ENCODE measurements around the gene CFDP1. TPM values are rescaled to one million over a fixed set of nuclear protein-coding genes. Genes with fewer than 3 reads are reported as not detected.
A peak's percentile ranks its signal among the peaks of the same experiment; 100 is the strongest.

CFDP1 gene
- total RNA-seq, result 10 to 100 TPM; 35.8 to 36.8 TPM

- no peaks in the 10 kb centered on the region for H3K27me3 Mint-ChIP-seq
- peak within 1 kb of the TSS; percentile 84 for H3K4me3 Mint-ChIP-seq
- peak; percentile 95 for DNase-seq
- H3K27ac Mint-ChIP-seq, result peak within 1 kb of the TSS; percentile 83
- peaks cover 26% of the 10 kb centered on the region for H3K4me1 Mint-ChIP-seq
- H3K9me3 Mint-ChIP-seq, result no peaks in the 10 kb centered on the region
- peaks cover 15% of the 10 kb centered on the region for H3K36me3 Mint-ChIP-seq
Observed at GRCh38 chr16:75432828-75433731, at the start of gene CFDP1. Gene CFDP1, minus strand, starts transcription at chr16:75433503. Its CDS starts 151 bp downstream, at chr16:75433352.

- Mint-ChIP-seq H3K36me3 (no peaks in the 10 kb centered on the region), H3K27me3 (peaks cover 13% of the 10 kb centered on the region), H3K4me3 (no peak overlapping the region), H3K9me3 (no peaks in the 10 kb centered on the region), H3K4me1 (no peaks in the 10 kb centered on the region), H3K27ac (no peak overlapping the region)
- DNase-seq, result no peak
Observed at GRCh38 chr16:75482434-75483205, 49.3 kb upstream of the CFDP1 start.

GRCh38 chr16:75481475-75481874, 48.2 kb upstream of the CFDP1 start:
- Mint-ChIP-seq H3K4me3 (no peak overlapping the region), H3K36me3 (no peaks in the 10 kb centered on the region), H3K27me3 (peaks cover 13% of the 10 kb centered on the region), H3K4me1 (no peaks in the 10 kb centered on the region), H3K9me3 (no peaks in the 10 kb centered on the region), H3K27ac (no peak overlapping the region)
- DNase-seq, result no peak

- Mint-ChIP-seq H3K9me3 (no peaks in the 10 kb centered on the region), H3K4me3 (no peak overlapping the region), H3K36me3 (no peaks in the 10 kb centered on the region), H3K27me3 (peaks cover 9% of the 10 kb centered on the region), H3K27ac (no peak overlapping the region), H3K4me1 (no peaks in the 10 kb centered on the region)
- DNase-seq, result no peak
Observed at GRCh38 chr16:75479421-75479990, 46.2 kb upstream of the CFDP1 start.

GRCh38 chr16:75478480-75479345, 45.4 kb upstream of the CFDP1 start:
- Mint-ChIP-seq H3K9me3 (no peaks in the 10 kb centered on the region), H3K4me3 (no peak overlapping the region), H3K27me3 (peaks cover 9% of the 10 kb centered on the region)

GRCh38 chr16:75477680-75478473, 44.6 kb upstream of the CFDP1 start:
- peaks cover 9% of the 10 kb centered on the region for H3K27me3 Mint-ChIP-seq
- no peak overlapping the region for H3K4me3 Mint-ChIP-seq
- H3K36me3 Mint-ChIP-seq, result no peaks in the 10 kb centered on the region
- no peak overlapping the region for H3K27ac Mint-ChIP-seq
- no peaks in the 10 kb centered on the region for H3K4me1 Mint-ChIP-seq
- H3K9me3 Mint-ChIP-seq, result no peaks in the 10 kb centered on the region
- no peak for DNase-seq

More at GRCh38 chr16:75478480-75479345, 45.4 kb upstream of the CFDP1 start:
- no peaks in the 10 kb centered on the region for H3K36me3 Mint-ChIP-seq
- no peak overlapping the region for H3K27ac Mint-ChIP-seq
- no peaks in the 10 kb centered on the region for H3K4me1 Mint-ChIP-seq
- DNase-seq, result no peak

- no peaks in the 10 kb centered on the region for H3K36me3 Mint-ChIP-seq
- peaks cover 9% of the 10 kb centered on the region for H3K27me3 Mint-ChIP-seq
- no peak overlapping the region for H3K4me3 Mint-ChIP-seq
- no peak overlapping the region for H3K27ac Mint-ChIP-seq
- no peak for DNase-seq
- H3K4me1 Mint-ChIP-seq, result peaks cover 1% of the 10 kb centered on the region
- no peaks in the 10 kb centered on the region for H3K9me3 Mint-ChIP-seq
Observed at GRCh38 chr16:75476817-75477216, 43.5 kb upstream of the CFDP1 start.

- Mint-ChIP-seq H3K4me3 (no peak overlapping the region), H3K4me1 (peaks cover 4% of the 10 kb centered on the region), H3K9me3 (no peaks in the 10 kb centered on the region)
Observed at GRCh38 chr16:75475420-75475847, 42.1 kb upstream of the CFDP1 start.

GRCh38 chr16:75472908-75473877, 39.9 kb upstream of the CFDP1 start:
- Mint-ChIP-seq H3K27me3 (peaks cover 3% of the 10 kb centered on the region), H3K27ac (no peak overlapping the region), H3K36me3 (no peaks in the 10 kb centered on the region), H3K4me3 (no peak overlapping the region), H3K9me3 (no peaks in the 10 kb centered on the region), H3K4me1 (peaks cover 4% of the 10 kb centered on the region)
- DNase-seq, result no peak

More at GRCh38 chr16:75475420-75475847, 42.1 kb upstream of the CFDP1 start:
- H3K36me3 Mint-ChIP-seq, result no peaks in the 10 kb centered on the region
- H3K27ac Mint-ChIP-seq, result no peak overlapping the region
- H3K27me3 Mint-ChIP-seq, result peaks cover 9% of the 10 kb centered on the region
- no peak for DNase-seq

GRCh38 chr16:75471723-75472633, 38.7 kb upstream of the CFDP1 start:
- Mint-ChIP-seq H3K9me3 (no peaks in the 10 kb centered on the region), H3K4me3 (no peak overlapping the region), H3K27ac (no peak overlapping the region), H3K36me3 (no peaks in the 10 kb centered on the region), H3K4me1 (peaks cover 4% of the 10 kb centered on the region), H3K27me3 (no peaks in the 10 kb centered on the region)
- no peak for DNase-seq

GRCh38 chr16:75466760-75467159, 33.5 kb upstream of the CFDP1 start:
- H3K4me3 Mint-ChIP-seq, result no peak overlapping the region

More at GRCh38 chr16:75466760-75467159, 33.5 kb upstream of the CFDP1 start:
- Mint-ChIP-seq H3K27me3 (no peaks in the 10 kb centered on the region), H3K36me3 (no peaks in the 10 kb centered on the region), H3K9me3 (no peaks in the 10 kb centered on the region), H3K27ac (no peak overlapping the region), H3K4me1 (peaks cover 22% of the 10 kb centered on the region)
- DNase-seq, result no peak
